GM19023 (cell line): ENCODE data around the gene RSRC1.

Experiments used
- ATAC-seq: cut with Tn5 transposase; IDR thresholded peaks from one replicate; pipeline ENCODE4 v1.9.1; 2021; ENCODE audit warnings: mild to moderate bottlenecking, moderate library complexity; ENCODE audit not compliant: unreplicated experiment

RSRC1 gene

GRCh38 chr3:158127250-158128219, 17.6 kb downstream of the RSRC1 start:
- no peak for ATAC-seq

GRCh38 chr3:158128755-158129154, 18.9 kb downstream of the RSRC1 start:
- no peak for ATAC-seq

- ATAC-seq = no peak
Measured at GRCh38 chr3:158134363-158134762, 24.5 kb downstream of the RSRC1 start.

- ATAC-seq = no peak
Measured at GRCh38 chr3:158140396-158140795, 30.5 kb downstream of the RSRC1 start.

- ATAC-seq = no peak
Measured at GRCh38 chr3:158148218-158148617, 38.3 kb downstream of the RSRC1 start.

GRCh38 chr3:158152186-158152585, 42.3 kb downstream of the RSRC1 start:
- no peak for ATAC-seq

- ATAC-seq = no peak
Measured at GRCh38 chr3:158158969-158159368, 49.1 kb downstream of the RSRC1 start.

GRCh38 chr3:158159714-158160113, 49.8 kb downstream of the RSRC1 start:
- no peak for ATAC-seq

- ATAC-seq = no peak
Measured at GRCh38 chr3:158160958-158161357, 51.1 kb downstream of the RSRC1 start.

GRCh38 chr3:158165141-158165655, 55.3 kb downstream of the RSRC1 start:
- no peak for ATAC-seq

GRCh38 chr3:158165730-158166129, 55.8 kb downstream of the RSRC1 start:
- no peak for ATAC-seq

GRCh38 chr3:158166223-158166622, 56.3 kb downstream of the RSRC1 start:
- ATAC-seq = no peak

GRCh38 chr3:158167737-158168557, 58.1 kb downstream of the RSRC1 start:
- no peak for ATAC-seq

GRCh38 chr3:158169091-158169491, 59.2 kb downstream of the RSRC1 start:
- ATAC-seq = no peak

- no peak for ATAC-seq
Measured at GRCh38 chr3:158181096-158181495, 71.2 kb downstream of the RSRC1 start.

GRCh38 chr3:158185711-158186110, 75.8 kb downstream of the RSRC1 start:
- ATAC-seq = no peak

GRCh38 chr3:158200955-158201354, 91.1 kb downstream of the RSRC1 start:
- no peak for ATAC-seq

GRCh38 chr3:158205324-158205723, 95.4 kb downstream of the RSRC1 start:
- ATAC-seq = no peak

- peak; percentile 63 for ATAC-seq
Measured at GRCh38 chr3:158205994-158206393, 96.1 kb downstream of the RSRC1 start.

- ATAC-seq = no peak
Measured at GRCh38 chr3:158210067-158210466, 100.2 kb downstream of the RSRC1 start.

GRCh38 chr3:158213461-158213860, 103.6 kb downstream of the RSRC1 start:
- no peak for ATAC-seq

- no peak for ATAC-seq
Measured at GRCh38 chr3:158217992-158218391, 108.1 kb downstream of the RSRC1 start.
